NCI-H1092 treated with DMSO at 0.1 percent for 48 hours (cell line): ENCODE data around the gene NSUN7.
"Not testable (repeated sequence)": the region's sequence is repeated elsewhere in the genome, so short reads cannot be mapped to it uniquely, and the experiment has no call there.

Experiments used
- DNase-seq: peaks from one replicate; lab custom pipeline; 2025; lab: John Stamatoyannopoulos, UW

NSUN7 gene

GRCh38 chr4:40749717-40750460 is at the start of gene NSUN7:
NSUN7 (plus strand) TSS chr4:40749955; CDS start chr4:40750694, 739 bp downstream.
- peak; percentile 84 for DNase-seq

- no peak for DNase-seq
Measured at GRCh38 chr4:40702137-40702799, 47.5 kb upstream of the NSUN7 start.

- DNase-seq: no peak
Measured at GRCh38 chr4:40702800-40703151, 47.0 kb upstream of the NSUN7 start.

GRCh38 chr4:40704073-40704472 is 45.7 kb upstream of the NSUN7 start:
- no peak for DNase-seq

- no peak for DNase-seq
Measured at GRCh38 chr4:40710484-40711254, 39.1 kb upstream of the NSUN7 start.

GRCh38 chr4:40713001-40713400 is 36.8 kb upstream of the NSUN7 start:
- DNase-seq: not testable (repeated sequence)

- DNase-seq: no peak
Measured at GRCh38 chr4:40713798-40714197, 36.0 kb upstream of the NSUN7 start.

- peak; percentile 46 for DNase-seq
Measured at GRCh38 chr4:40718586-40718985, 31.2 kb upstream of the NSUN7 start.

- DNase-seq: peak; percentile 83
Measured at GRCh38 chr4:40719008-40719623, 30.6 kb upstream of the NSUN7 start.

- DNase-seq: no peak
Measured at GRCh38 chr4:40720351-40720750, 29.4 kb upstream of the NSUN7 start.

GRCh38 chr4:40720916-40721315 is 28.8 kb upstream of the NSUN7 start:
- no peak for DNase-seq

GRCh38 chr4:40721730-40722171 is 28.0 kb upstream of the NSUN7 start:
- no peak for DNase-seq

GRCh38 chr4:40722576-40723161 is 27.1 kb upstream of the NSUN7 start:
- DNase-seq: no peak

GRCh38 chr4:40723728-40724127 is 26.0 kb upstream of the NSUN7 start:
- DNase-seq: no peak

GRCh38 chr4:40728333-40728732 is 21.4 kb upstream of the NSUN7 start:
- DNase-seq: no peak

- DNase-seq: no peak
Measured at GRCh38 chr4:40729555-40729954, 20.2 kb upstream of the NSUN7 start.

GRCh38 chr4:40730091-40730679 is 19.6 kb upstream of the NSUN7 start:
- DNase-seq: no peak

GRCh38 chr4:40731361-40731760 is 18.4 kb upstream of the NSUN7 start:
- no peak for DNase-seq

GRCh38 chr4:40731792-40732245 is 17.9 kb upstream of the NSUN7 start:
- DNase-seq: peak; percentile 97

- DNase-seq: no peak
Measured at GRCh38 chr4:40733752-40734151, 16.0 kb upstream of the NSUN7 start.

GRCh38 chr4:40734497-40734896 is 15.3 kb upstream of the NSUN7 start:
- DNase-seq: no peak

- peak; percentile 58 for DNase-seq
Measured at GRCh38 chr4:40736910-40737309, 12.8 kb upstream of the NSUN7 start.
